GM19463 (cell line): ENCODE data around the gene SNX8.
"Not testable (repeated sequence)": the region's sequence is repeated elsewhere in the genome, so short reads cannot be mapped to it uniquely, and the experiment has no call there.

Source experiments
- ATAC-seq: cut with Tn5 transposase; IDR thresholded peaks from one replicate; pipeline ENCODE4 v1.9.1; 2021; ENCODE audit warnings: mild to moderate bottlenecking, moderate library complexity; ENCODE audit not compliant: unreplicated experiment

The SNX8 gene, protein sequence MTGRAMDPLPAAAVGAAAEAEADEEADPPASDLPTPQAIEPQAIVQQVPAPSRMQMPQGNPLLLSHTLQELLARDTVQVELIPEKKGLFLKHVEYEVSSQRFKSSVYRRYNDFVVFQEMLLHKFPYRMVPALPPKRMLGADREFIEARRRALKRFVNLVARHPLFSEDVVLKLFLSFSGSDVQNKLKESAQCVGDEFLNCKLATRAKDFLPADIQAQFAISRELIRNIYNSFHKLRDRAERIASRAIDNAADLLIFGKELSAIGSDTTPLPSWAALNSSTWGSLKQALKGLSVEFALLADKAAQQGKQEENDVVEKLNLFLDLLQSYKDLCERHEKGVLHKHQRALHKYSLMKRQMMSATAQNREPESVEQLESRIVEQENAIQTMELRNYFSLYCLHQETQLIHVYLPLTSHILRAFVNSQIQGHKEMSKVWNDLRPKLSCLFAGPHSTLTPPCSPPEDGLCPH

DNA sequence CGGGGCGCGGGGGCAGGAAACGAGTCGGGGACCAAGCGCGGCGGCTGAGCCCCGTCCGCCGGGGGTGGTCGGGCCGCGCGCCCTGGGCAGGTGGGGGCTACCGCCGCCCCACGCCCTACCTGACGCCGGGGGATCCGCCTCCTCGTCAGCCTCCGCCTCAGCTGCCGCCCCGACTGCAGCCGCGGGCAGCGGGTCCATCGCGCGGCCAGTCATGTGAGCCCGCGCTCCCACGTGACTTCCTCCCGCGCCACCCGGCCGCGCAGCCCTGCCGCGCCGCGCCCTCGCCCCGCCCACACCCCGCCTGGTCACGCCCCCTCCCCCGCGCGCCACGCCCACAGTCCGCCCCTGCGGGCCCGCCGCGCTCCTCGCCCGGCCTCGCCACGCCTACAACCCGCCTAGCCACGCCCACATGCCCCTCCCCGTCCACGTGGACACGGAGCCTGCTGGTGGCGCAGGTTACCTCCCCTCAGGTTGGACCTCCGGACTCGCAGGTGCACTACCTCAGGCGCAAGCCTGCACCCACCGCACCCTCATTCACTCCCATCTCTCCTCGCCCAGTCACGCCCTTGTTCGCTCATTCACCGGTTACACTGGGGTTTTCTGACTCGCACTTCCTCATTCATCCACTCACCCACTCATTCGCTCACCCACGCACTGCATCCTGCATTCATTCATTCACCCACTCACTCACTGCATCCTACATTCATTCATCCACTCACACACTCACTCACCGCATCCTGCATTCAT is at the start of gene SNX8:
SNX8 (minus strand) TSS at position 233 of the 747 bp plus-strand sequence; CDS start at position 213, 20 bp downstream.
- peak; percentile 68 for ATAC-seq

DNA sequence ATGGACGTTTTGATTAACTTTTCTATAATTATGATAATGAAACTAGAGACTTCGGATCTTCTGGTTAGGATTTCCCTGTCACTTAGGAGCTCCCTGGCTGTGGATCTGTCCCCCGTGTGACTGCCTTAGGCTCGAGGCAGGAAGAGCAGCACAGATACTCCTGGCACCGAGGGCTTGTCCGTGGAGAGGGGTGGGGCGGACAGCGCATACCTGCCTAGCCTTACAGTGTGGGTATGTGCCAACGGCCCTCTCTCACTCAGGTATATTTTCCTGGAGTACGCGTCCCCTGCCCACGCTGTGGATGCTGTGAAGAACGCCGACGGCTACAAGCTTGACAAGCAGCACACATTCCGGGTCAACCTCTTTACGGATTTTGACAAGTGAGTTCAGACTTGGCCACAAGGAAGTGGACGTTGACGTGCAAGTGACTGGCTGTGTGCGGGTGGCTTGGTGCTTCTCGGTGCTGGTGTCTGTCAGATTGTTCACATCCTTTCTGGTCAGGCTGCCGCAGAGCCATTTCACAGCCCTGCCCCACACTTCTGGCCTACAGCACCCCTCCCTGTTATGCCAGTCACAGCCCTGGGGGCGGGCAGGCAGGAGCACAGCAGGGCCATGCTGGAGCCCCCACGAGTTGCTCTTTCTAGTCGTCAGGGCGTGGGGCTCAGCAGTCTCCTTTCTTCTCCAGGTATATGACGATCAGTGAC is 48.3 kb upstream of the SNX8 start:
- no peak for ATAC-seq

DNA sequence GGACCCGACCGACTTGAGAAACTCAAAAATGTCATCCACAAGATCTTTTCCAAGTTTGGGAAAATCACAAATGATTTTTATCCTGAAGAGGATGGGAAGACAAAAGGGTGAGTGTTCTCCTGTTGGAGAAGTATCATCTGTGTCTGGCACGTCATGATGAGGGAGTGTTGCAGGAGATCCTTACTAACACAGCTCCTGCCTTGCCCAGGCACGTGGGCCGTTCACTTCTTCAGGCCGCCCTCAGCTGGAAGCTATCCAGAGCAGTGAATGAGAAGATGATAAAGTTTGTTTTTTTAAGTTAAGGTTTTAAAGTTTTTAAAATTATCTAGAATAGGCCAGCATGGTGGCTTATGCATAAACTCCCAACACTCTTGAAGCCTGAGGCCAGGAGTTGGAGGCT is 46.6 kb upstream of the SNX8 start:
- no peak for ATAC-seq

DNA sequence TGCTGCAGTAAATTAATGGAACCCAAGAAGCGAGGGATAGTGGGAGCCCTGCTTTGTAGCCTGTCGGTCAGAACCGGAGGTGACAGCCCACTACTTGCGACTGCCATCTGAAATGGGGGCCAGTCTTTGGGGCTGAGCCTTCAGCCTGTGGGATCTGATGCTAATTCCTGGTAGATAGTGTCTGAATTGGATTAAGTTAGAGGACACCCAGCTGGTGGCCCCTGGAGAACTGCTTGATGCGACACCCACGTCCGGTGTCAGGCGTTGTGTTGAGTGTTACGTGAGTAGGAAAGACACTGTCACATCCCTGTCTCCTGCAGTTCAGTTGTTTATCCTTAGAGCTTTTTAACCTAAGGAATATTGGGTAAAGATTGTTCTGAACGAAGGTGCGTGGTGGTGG is 45.4 kb upstream of the SNX8 start:
- ATAC-seq, result no peak

DNA sequence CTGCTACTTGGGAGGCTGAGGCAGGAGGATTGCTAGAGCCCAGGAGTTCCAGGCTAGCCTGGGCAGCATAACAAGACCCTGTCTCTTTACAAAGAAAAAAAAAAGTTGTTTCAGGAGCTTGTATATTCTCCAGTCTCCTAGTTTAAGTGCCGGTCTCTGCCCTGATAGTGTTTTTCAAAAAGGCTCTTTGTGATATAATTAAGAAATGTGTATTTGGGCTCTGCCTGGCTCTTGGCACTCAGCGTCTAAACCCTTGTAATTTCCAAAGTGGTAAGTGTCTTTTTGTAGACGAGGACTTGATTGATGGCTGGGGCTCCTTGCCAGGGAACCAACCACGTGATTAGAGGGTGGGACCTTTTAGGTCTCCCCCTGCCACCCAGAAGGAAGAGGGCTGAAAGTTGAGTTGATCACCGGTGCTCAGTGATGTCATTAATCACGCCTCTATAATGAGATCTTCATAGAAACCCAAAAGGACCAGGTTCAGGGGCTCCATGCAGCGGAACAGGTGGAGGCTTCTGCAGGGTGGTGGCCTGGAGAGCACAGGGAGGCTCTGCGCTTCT is 44.8 kb upstream of the SNX8 start:
- ATAC-seq, result no peak

DNA sequence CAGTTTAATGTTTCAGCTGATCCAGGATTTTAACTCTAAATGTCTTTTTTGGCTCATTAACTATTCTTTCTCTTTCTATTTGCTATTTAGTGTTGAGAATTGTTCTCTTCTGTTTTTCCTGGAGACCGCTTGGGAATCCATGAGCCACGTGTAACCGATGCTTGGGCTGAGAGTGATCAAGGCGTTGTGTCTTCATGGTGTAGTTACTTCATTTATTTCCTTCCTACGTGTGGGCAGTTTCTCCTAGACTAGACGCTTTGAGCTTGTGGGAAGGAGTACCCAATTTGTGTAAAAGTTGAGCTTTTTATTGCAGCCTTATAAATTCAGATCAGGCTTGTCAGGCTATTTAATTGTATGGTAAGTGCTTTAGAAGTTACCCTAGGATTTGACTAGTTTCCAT is 43.3 kb upstream of the SNX8 start:
- no peak for ATAC-seq

DNA sequence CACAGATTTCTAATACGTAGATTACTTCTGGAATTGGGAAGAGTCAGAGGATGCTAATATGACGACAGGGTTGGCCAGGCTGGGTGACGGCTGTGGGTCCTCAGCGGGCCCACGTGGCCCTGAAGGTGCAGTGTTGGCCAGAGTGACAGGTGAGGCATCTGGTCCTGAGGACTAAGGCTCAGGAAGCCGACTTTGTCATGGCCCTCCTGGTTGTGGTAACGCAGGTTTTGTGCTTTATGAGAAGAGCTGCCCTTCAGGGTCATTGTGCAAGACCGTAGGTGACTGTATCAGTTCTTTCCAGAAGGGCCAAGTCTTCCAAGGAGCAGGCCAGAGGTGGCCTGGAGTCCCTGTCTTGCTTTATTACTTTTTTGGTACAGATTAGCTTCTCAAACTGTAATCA is 42.9 kb upstream of the SNX8 start:
- no peak for ATAC-seq

DNA sequence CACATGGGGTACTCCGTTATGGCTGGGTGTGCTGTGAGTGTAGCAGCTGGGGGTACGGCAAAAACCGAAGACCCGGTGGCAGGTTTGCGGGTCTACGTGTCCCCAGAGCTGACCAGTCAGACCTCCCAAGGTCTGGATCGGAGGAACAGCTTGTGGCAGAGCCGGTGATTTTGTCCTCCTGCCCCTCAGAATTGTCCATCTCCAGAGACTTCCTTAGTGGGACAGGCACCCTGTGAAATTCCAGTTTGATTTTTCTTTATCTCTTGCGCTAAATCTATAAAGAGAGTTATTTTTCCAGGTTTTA is 41.4 kb upstream of the SNX8 start:
- no peak for ATAC-seq

DNA sequence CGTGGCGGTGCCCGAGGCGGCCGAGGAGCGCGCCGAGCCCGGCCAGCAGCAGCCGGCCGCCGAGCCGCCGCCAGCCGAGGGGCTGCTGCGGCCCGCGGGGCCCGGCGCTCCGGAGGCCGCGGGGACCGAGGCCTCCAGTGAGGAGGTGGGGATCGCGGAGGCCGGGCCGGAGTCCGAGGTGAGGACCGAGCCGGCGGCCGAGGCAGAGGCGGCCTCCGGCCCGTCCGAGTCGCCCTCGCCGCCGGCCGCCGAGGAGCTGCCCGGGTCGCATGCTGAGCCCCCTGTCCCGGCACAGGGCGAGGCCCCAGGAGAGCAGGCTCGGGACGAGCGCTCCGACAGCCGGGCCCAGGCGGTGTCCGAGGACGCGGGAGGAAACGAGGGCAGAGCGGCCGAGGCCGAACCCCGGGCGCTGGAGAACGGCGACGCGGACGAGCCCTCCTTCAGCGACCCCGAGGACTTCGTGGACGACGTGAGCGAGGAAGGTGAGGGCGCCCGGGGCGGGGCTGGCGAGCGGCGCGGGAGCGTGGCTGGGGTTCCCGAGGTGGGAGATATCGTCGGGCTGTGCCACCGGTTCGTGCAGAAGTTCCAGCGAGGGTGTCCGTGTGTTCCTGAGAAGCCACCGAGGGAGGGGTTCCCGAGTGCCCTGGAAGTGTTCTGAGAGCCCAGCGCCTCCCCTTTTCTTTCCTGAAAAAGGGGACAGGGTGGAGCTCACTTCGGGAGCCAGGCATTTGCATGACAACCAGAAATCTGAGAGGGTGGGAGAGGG is 40.9 kb upstream of the SNX8 start:
- peak; percentile 10 for ATAC-seq

DNA sequence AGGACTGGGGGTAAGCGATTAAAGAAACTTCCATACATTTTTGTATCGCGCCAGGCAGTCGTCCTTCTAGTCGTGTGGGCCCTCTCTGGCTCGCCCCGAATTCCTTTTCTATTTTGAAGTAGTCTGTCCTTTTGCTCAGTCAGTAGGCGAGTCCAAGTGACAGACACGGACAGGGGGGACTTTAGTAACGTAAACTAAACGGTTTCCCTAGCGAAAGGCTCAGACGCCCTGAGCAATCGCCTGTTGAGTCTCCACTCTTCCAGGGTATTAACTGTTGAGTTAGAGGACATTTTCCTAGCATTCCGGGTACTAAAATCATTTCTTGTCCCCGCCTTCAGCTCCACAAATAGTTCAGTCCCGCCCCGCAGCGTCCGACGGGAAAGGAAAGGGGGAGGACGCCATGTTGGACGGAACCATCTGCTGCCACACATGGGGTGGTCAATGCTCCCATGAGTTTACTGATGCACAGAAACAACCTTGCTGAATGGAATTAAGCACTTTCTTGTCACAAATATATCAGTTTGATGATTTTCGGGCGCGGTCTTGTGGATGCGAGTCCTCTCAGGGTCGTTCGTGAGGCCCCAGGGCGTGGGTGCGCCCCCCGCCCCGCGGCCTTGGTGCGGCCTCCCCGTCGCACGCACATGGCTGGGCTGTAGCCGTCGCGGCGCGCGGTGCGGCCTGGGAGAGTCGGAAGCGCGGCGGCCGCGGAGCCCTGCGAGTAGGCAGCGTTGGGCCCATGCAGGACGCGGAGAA is 40.1 kb upstream of the SNX8 start, which contains the start of gene EIF3B:
EIF3B (plus strand) TSS at position 642 of the 753 bp plus-strand sequence; CDS start at position 737, 95 bp downstream.
- peak; percentile 85 for ATAC-seq

DNA sequence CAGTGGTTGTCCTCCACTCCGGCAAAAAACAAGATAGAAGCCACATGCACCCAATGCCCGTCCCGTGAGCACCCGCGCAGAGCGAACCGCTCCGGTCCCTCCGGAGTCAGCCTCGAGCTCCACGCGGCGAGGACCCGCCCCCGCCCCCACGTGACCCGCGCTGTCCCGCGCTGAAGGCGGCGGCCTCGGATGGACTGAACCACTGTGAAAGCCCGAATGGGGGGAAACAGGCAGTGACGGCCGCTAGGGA is 39.6 kb upstream of the SNX8 start:
- peak; percentile 49 for ATAC-seq

DNA sequence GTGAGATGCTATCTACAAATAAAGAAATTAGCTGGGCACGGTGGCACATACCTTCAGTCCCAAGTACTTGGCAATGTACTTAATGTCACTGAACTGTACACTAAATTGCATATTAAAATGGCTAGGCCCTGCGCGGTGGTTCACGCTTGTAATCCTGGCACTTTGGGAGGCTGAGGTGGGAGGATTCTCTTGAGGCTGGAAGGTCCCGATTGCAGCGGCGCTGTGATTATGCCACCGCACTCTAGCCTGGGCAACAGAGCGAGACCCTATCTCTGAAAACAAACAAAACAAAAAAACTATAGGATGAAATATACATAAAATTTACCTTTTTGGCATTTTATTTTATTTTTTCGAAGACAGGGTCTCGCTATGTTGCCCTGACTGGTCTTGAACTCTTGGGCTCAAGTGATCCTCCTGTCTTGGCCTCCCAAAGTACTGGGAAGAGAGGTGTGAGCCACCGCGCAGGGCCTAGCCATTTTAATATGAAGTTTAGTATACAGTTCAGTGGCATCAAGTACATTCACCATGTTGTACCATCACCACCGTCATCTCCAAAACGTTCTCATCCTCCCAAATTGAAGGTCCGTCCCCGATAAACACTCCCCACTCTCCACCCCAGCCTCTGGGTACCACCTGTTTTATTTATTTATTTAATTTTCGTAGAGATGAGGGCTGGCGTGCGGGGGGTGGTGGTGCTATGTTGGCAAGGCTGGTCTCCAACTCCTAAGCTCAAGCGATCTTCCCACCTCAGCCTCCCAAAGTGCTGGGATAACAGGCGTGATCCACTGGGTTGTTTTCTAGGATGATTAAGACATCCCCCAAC is 39.1 kb upstream of the SNX8 start:
- no peak for ATAC-seq

DNA sequence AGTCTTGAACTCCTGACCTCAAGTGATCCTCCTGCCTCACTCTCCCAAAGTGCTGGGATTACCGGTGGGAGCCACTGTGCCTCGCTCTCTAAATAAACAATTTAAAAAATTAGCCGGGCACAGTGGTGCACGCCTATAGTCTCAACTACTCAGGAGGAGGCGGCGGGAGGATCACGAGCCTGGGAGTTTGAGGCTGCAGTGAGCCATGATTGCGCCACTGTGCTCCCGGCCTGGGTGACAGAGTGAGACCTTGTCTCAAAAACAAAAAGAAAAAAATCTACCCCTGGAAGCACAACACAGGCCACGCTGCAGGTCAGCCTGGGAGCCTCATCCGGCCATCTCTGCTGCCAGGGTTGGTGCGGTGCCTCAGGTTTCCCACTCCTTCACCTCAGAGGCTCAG is 36.6 kb upstream of the SNX8 start:
- ATAC-seq, result no peak

DNA sequence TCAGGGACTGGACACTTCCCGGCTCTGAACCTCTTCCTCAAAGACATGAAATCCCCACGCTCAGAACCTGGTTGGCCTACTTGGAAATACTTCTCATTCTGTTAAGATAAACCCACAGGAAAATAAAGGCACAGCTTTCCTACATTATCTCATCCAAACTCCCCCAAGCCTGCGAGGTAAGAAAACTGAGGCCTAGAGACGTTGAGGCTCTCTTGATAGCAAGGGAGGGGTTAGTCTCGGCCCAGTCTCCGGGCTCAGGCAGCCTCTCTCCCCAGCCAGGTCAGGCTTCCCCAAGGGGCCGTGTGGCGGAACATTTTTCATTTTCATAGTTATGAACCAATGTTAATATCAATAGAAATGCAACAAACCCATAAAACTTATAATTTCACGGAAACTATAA is 35.8 kb upstream of the SNX8 start:
- no peak for ATAC-seq

DNA sequence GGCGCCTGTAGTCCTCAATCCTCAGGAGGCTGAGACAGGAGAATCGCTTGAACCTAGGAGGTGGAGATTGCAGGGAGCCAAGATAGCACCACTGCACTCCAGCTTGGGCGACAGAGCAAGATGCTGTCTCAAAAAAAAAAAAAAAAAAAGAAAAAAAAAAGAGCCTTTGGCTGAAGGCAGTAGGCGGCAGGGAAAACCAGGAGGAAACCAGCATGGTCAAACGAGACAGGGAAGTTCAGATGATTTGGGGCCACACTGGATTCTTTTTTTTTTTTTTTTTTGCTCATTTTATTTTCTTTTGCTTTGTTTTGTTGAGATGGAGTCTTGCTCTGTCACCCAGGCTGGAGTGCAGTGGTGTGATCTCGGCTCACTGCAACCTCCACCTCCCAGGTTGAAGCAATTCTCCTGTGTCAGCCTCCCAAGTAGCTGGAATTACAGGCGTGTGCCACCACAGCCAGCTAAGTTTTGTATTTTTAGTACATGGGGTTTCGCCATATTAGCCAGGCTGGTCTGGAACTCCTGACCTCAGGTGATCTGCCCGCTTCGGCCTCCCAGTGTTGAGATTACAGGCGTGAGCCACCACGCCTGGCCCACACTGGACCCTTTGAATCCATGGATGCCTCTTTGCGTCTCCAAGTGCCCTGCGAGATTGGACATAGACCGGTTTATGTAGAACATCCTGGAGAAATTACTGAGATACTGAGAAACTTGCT is 33.3 kb upstream of the SNX8 start:
- ATAC-seq, result not testable (repeated sequence)

DNA sequence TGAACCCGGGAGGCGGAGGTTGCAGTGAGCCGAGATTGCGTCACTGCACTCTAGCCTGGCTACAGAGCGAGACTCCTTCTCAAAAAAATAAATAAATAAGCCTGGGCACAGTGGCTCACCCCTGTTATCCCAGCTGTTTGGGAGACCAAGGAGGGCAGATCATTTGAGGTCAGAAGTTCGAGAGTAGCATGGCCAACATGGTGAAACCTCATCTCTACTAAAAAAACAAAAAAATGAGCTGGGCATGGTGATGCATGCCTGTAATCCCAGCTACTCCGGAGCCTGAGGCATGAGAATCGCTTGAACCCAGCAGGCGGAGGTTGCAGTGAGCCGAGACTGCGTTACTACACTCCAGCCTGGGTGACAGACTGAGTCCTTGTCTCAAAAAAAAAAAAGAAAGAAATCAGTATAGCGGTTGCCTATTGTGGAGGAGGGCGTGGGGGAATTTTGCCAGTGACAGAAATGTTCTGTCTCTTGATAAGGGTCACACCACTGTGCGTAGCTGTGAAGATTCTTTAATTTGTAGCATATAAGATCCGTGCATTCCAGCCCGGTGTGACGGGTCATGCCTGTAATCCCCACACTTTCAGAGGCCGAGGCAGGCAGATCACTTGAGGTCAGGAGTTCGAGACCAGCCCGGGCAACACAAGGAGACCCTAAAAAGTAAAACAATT is 22.5 kb upstream of the SNX8 start:
- no peak for ATAC-seq

DNA sequence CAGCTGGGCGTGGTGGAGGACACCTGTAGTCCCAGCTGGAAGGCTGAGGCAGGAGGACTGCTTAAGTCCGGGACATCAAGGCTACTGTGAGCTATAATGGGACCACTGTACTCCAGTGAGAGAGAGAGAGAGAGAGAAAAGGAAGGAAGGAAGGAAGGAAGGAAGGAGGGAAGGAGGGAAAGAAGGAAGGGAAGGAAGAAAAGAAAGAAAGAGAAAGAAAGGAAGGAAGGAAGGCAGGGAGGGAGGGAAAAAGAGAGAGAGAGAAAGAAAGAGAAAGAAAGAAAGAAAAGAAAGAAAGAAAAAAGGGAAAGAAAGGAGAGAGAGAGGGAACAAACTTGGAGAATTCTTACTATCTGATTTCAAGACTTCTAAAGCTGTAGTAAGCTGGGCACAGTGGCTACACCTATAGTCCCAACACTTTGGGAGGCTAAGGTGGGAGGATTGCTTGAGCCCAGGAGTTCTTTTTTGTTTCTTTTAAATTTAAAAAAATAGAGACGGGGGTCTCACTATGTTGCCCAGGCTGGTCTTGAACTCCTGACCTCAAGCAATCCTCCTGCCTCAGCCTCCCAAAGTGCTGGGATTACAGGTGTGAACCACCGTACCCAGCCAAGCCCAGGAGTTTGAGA is 18.5 kb upstream of the SNX8 start:
- not testable (repeated sequence) for ATAC-seq

DNA sequence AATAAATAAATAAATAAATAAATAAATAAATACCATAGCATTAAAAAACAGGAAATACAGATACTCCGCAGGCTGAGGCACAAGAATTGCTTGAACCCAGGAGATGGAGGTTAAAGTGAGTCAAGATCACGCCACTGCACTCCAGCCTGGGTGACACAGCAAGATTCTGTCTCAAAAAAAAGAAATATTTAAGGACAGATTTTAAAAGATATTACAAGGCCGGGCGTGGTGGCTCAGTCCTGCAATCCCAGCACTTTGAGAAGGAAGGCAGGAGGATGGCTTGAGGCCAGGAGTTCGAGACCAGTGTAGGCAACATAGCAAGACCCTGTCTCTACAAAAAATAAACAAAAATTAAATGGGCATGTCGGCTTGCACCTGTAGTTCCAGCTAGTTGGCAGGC is 17.5 kb upstream of the SNX8 start:
- ATAC-seq, result no peak
